ENCODE results near the gene PRKCA.
"Not testable (repeated sequence)": the region's sequence is repeated elsewhere in the genome, so short reads cannot be mapped to it uniquely, and the experiment has no call there.

PRKCA gene

DNA sequence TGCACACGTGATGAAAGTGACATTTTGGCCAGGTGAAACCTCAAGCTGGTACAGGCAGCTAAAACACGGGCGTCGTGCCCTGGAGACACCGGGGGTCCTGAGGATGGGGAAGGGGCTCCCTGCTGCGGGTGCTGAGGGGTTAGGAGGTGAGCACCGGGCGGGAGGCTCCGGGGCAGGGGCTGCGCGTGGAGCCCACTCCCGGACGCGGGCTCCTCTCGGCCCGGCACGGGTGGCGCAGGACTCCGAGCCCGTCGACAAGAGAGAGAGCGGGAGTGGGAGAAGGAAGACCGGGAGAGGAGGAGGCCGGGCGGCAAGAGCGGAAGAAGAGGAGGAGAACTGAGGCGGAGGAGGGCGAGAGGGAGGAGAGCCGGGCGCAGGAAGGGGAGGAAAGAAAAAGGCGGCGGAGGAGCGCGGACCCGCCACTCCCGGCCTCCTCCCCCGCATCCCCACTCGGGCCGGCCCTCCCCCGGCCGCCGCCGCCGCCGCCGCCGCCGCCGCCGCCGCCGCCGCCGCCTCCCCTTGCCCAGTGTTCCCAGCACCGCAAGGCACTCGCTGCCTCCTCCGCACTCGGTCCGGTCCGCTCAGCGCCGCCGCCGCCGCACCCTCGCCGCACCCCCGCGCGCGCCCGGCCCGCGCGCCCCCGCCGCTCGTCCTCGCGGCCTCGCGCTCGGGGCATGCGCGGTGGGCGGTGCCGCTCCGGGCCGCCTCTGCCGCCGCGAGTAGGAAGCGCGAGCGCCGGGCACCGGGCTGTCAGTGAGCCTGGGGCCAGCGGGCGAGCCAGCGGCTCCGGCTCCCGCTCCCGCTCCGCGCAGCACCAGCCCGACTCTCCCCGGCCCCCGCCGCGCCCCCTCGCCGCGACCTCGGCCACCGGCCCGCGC lies at the start of gene PRKCA:
PRKCA (plus strand) TSS at position 750 of the 878 bp plus-strand sequence.
- Histone ChIP-seq H3K4me3 (peak within 1 kb of the TSS; percentile 86), H3K36me3 (ENCODE audit: insufficient read depth, low read length) (no peaks in the 10 kb centered on the region), H3K9ac (ENCODE audit: insufficient read length) (peak within 1 kb of the TSS; percentile 65), H3K9me3 (ENCODE audit: low read depth, low read length) (no peaks in the 10 kb centered on the region), H3K27ac (no peak within 1 kb of the TSS)
- TF ChIP-seq POLR2AphosphoS5 (IDR thresholded peaks at IDR 0.05; ENCODE audit: borderline replicate concordance, low read depth, low read length) (no peak), FOXP2 (optimal IDR thresholded peaks at IDR 0.05; ENCODE audit: control extremely low read depth, extremely low read length, insufficient read depth) (no peak), EZH2 (IDR thresholded peaks at IDR 0.05) (no peak)
- DNase-seq (ENCODE audit: low read depth, low spot score), result no peak

DNA sequence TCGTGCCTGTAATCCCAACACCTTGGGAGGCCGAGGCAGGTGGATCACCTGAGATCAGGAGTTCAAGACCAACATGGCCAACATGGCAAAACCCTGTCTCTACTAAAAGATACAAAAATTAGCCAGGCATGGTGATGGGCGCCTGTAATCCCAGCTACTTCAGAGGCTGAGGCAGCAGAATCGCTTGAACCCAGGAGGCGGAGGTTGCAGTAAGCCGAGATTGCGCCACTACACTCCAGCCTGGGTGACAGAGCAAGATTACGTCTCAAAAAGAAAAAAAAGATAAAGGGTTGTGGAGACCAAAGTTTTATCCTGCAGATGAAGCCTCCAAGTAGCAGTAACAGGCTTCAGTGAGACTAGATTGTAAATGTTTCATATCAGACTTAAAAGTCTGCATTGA lies 49.0 kb upstream of the PRKCA start:
- H3K9ac ChIP-seq (ENCODE audit: insufficient read length); H3K4me3 ChIP-seq; H3K27ac ChIP-seq; DNase-seq (ENCODE audit: low read depth, low spot score); H3K36me3 ChIP-seq (ENCODE audit: insufficient read depth, low read length); H3K9me3 ChIP-seq (ENCODE audit: low read depth, low read length): not testable (repeated sequence)

DNA sequence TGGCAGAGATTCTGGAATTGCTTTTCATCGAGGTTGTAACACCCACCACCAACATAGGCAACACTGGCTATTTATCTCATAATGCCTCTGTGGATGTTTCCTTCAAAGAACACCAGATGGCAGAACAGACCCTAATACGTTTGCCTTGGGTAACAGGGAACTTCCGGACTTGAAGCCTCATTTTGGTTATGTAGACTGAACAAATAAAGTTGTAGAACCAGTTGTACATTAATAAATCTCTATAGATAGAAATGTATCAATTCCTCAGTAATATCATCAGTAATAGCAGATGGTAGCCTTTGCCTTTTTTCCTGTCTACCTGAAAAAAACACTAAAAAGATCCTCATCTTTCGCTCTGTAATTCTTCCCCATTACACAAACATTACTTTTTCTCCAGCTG lies 47.3 kb upstream of the PRKCA start:
- H3K27ac ChIP-seq, result peak overlapping the region; percentile 43; the same call in 1 of the 2 replicates
- TF ChIP-seq POLR2AphosphoS5 (IDR thresholded peaks at IDR 0.05; ENCODE audit: borderline replicate concordance, low read depth, low read length) (no peak), FOXP2 (optimal IDR thresholded peaks at IDR 0.05; ENCODE audit: control extremely low read depth, extremely low read length, insufficient read depth) (no peak), EZH2 (IDR thresholded peaks at IDR 0.05) (no peak)
- DNase-seq (ENCODE audit: low read depth, low spot score), result peak; percentile 77
- peak overlapping the region; percentile 51 for H3K4me3 ChIP-seq
- H3K9ac ChIP-seq (ENCODE audit: insufficient read length), result no peak overlapping the region
- H3K36me3 ChIP-seq (ENCODE audit: insufficient read depth, low read length), result no peaks in the 10 kb centered on the region
- H3K9me3 ChIP-seq (ENCODE audit: low read depth, low read length), result no peaks in the 10 kb centered on the region

DNA sequence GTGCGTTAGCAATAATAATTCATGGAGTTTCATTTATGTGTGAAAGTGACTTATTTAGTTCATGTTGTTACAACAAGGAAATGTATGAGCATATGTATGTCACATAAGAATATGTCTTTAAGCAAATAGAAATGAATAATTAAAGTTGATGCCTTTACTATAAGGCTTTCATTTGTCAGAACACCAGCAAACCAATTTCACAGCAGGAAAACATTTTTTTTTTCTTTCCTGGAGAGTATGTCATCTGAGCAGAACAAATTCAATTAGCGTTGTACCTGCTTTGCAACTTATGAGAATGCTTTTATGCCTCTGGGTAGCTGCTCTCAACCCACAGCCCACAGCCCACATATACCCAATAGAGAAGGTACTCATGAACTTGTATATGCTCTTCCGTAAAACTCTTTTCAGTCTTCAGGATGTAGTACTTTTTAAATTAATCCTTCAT lies 46.9 kb upstream of the PRKCA start:
- Histone ChIP-seq H3K9ac (ENCODE audit: insufficient read length) (no peak overlapping the region), H3K9me3 (ENCODE audit: low read depth, low read length) (no peaks in the 10 kb centered on the region), H3K4me3 (peak overlapping the region; percentile 51), H3K27ac (peak overlapping the region; percentile 43; the same call in 1 of the 2 replicates), H3K36me3 (ENCODE audit: insufficient read depth, low read length) (no peaks in the 10 kb centered on the region)
- peak; percentile 71 for DNase-seq (ENCODE audit: low read depth, low spot score)
- TF ChIP-seq POLR2AphosphoS5 (IDR thresholded peaks at IDR 0.05; ENCODE audit: borderline replicate concordance, low read depth, low read length), result no peak; the same call in 1 of the 2 replicates
- TF ChIP-seq EZH2 (IDR thresholded peaks at IDR 0.05), result no peak

DNA sequence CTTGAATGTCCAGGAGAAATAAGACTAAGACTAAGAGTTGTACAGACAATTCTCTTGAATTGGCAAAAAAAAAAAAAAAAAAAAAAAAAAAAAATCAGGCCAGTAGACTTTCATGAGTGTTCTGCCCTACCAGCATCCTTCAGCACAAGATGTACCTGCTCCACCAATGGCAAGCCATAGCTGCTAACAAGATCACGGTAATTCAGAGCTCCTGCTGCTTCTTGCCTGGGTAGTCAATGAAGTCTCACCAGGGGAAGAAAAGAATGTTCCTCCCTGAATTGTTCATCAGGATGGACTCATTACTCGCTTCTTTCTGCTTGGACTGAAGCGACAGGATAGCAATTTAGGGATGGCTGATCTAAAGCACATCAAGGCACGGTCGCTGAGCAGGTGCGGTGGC lies 42.1 kb upstream of the PRKCA start:
- Histone ChIP-seq H3K36me3 (ENCODE audit: insufficient read depth, low read length) (no peaks in the 10 kb centered on the region), H3K9ac (ENCODE audit: insufficient read length) (no peak overlapping the region), H3K27ac (no peak overlapping the region), H3K9me3 (ENCODE audit: low read depth, low read length) (no peaks in the 10 kb centered on the region), H3K4me3 (no peak overlapping the region)
- DNase-seq (ENCODE audit: low read depth, low spot score), result no peak
- TF ChIP-seq EZH2 (IDR thresholded peaks at IDR 0.05), result no peak
- TF ChIP-seq FOXP2 (optimal IDR thresholded peaks at IDR 0.05; ENCODE audit: control extremely low read depth, extremely low read length, insufficient read depth), result no peak
- TF ChIP-seq POLR2AphosphoS5 (IDR thresholded peaks at IDR 0.05; ENCODE audit: borderline replicate concordance, low read depth, low read length), result no peak

DNA sequence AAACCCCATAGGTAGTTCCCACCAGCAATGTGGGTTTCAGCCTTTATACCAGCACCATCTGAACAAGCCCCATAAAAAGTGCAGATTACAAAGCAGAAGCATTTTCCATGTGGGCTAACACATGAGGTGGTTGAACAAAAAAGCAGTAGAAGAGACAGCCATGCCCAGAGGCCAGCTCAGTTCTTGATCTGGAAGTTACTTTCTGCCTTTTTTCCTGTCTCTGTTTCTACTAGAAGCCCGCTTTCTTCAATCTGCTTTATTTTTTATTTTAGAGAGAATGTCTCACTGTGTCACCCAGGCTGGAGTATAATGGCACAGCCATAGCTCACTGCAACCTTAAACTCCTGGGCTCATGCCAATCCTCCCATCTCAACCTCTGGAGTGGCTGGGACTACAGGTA lies 41.7 kb upstream of the PRKCA start:
- TF ChIP-seq POLR2AphosphoS5 (IDR thresholded peaks at IDR 0.05; ENCODE audit: borderline replicate concordance, low read depth, low read length) (no peak), EZH2 (IDR thresholded peaks at IDR 0.05) (no peak), FOXP2 (optimal IDR thresholded peaks at IDR 0.05; ENCODE audit: control extremely low read depth, extremely low read length, insufficient read depth) (no peak)
- H3K36me3 ChIP-seq (ENCODE audit: insufficient read depth, low read length), result no peaks in the 10 kb centered on the region
- H3K9ac ChIP-seq (ENCODE audit: insufficient read length), result no peak overlapping the region
- DNase-seq (ENCODE audit: low read depth, low spot score), result no peak
- H3K4me3 ChIP-seq, result no peak overlapping the region
- no peak overlapping the region for H3K27ac ChIP-seq
- H3K9me3 ChIP-seq (ENCODE audit: low read depth, low read length), result no peaks in the 10 kb centered on the region

DNA sequence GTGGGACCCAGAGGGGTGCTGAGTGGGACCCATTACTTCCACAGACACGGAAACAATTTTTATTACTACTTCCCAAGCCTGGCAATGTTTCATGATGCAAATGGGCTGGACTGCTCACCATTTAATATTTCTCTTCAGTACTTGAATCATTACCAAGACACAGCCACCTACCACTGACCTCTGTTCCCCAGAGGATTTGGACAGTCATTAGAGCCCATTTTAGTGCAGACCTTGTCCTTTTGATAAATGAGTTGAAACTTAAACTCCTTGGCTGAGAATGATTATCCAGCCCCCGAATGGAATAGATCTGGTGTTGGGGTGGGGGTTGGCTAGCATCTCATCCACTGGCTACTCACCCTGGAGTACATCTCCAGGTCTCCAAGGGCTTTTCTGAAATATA lies 39.6 kb upstream of the PRKCA start:
- no peak overlapping the region for H3K4me3 ChIP-seq
- H3K9ac ChIP-seq (ENCODE audit: insufficient read length), result no peak overlapping the region
- no peak for DNase-seq (ENCODE audit: low read depth, low spot score)
- H3K27ac ChIP-seq, result no peak overlapping the region
- H3K9me3 ChIP-seq (ENCODE audit: low read depth, low read length), result no peaks in the 10 kb centered on the region
- no peaks in the 10 kb centered on the region for H3K36me3 ChIP-seq (ENCODE audit: insufficient read depth, low read length)
- TF ChIP-seq FOXP2 (optimal IDR thresholded peaks at IDR 0.05; ENCODE audit: control extremely low read depth, extremely low read length, insufficient read depth), result no peak
- no peak for TF ChIP-seq POLR2AphosphoS5 (IDR thresholded peaks at IDR 0.05; ENCODE audit: borderline replicate concordance, low read depth, low read length)
- no peak for TF ChIP-seq EZH2 (IDR thresholded peaks at IDR 0.05)

DNA sequence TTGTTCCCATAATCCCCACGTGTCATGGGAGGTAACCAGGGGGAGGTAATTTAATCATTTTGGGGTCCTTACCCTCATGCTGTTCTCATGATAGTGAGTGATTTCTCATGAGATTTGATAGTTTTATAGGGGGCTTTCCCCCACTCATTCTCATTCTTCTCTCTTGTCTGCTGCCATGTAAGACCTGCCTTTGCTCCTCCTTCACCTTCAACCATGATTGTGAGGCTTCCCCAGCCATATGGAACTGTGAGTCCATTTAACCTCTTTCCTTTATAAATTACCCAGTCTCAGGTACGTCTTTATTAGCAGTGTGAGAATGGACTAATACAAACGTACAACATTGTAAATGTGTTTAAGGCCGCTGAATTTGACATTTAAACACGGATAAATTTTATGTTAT lies 37.7 kb upstream of the PRKCA start:
- Histone ChIP-seq H3K4me3 (no peak overlapping the region), H3K36me3 (ENCODE audit: insufficient read depth, low read length) (no peaks in the 10 kb centered on the region), H3K9ac (ENCODE audit: insufficient read length) (no peak overlapping the region), H3K27ac (no peak overlapping the region), H3K9me3 (ENCODE audit: low read depth, low read length) (no peaks in the 10 kb centered on the region)
- TF ChIP-seq POLR2AphosphoS5 (IDR thresholded peaks at IDR 0.05; ENCODE audit: borderline replicate concordance, low read depth, low read length), result no peak
- no peak for TF ChIP-seq FOXP2 (optimal IDR thresholded peaks at IDR 0.05; ENCODE audit: control extremely low read depth, extremely low read length, insufficient read depth)
- TF ChIP-seq EZH2 (IDR thresholded peaks at IDR 0.05), result no peak
- DNase-seq (ENCODE audit: low read depth, low spot score), result no peak

Data from SK-N-MC (cell line).